KMS-11 (cell line): ENCODE results near the gene IPPK.

Experiments used
- H2AFZ ChIP-seq: fragments of 200-600 bp; sonication (generic); 2 replicates; pipeline ENCODE4 v1.6.1; 2016; ENCODE audit warnings: antibody characterized with exemption, mixed run types, low read depth
- H3K27ac ChIP-seq: fragments of 200-600 bp; sonication (generic); 2 replicates; pipeline ENCODE4 v1.6.1; 2016; ENCODE audit warnings: mild to moderate bottlenecking, mixed run types
- H3K27me3 ChIP-seq: fragments of 200-600 bp; sonication (generic); 2 replicates; pipeline ENCODE4 v1.6.1; 2017; ENCODE audit warnings: mild to moderate bottlenecking, low read depth, mixed run types, moderate library complexity; ENCODE audit not compliant: insufficient read depth
- H3K36me3 ChIP-seq: fragments of 200-600 bp; sonication (generic); 2 replicates; pipeline ENCODE4 v1.6.1; 2017; ENCODE audit warnings: mild to moderate bottlenecking, mixed run types; ENCODE audit not compliant: insufficient read depth
- H3K4me1 ChIP-seq: fragments of 200-600 bp; sonication (generic); 2 replicates; pipeline ENCODE4 v1.6.1; 2016; ENCODE audit warnings: mild to moderate bottlenecking, low read depth, mixed run types; ENCODE audit not compliant: poor library complexity, severe bottlenecking
- H3K4me2 ChIP-seq: fragments of 200-600 bp; sonication (generic); 2 replicates; pipeline ENCODE4 v1.7.0; 2016; ENCODE audit warnings: mild to moderate bottlenecking, mixed run types
- H3K4me3 ChIP-seq: fragments of 200-600 bp; sonication (generic); IDR thresholded peaks from 2 replicates; pipeline ENCODE4 v1.6.1; 2017; ENCODE audit warnings: low read depth, low read length, mixed read lengths; ENCODE audit not compliant: insufficient read depth
- H3K79me2 ChIP-seq: fragments of 200-600 bp; sonication (generic); 2 replicates; pipeline ENCODE4 v1.6.1; 2016; ENCODE audit warnings: low read depth, mixed run types; ENCODE audit not compliant: insufficient read depth
- H3K9ac ChIP-seq: fragments of 200-600 bp; sonication (generic); 2 replicates; pipeline ENCODE4 v1.6.1; 2016; ENCODE audit warnings: mild to moderate bottlenecking, mixed run types
- H4K20me1 ChIP-seq: fragments of 200-600 bp; sonication (generic); 2 replicates; pipeline ENCODE4 v1.6.1; 2016; ENCODE audit warnings: mild to moderate bottlenecking, mixed run types; ENCODE audit not compliant: insufficient read depth
- CTCF ChIP-seq: fragments of 200-600 bp; sonication (generic); conservative IDR thresholded peaks from 2 replicates; pipeline ENCODE4 v1.6.1; 2017; ENCODE audit warnings: low read depth, mild to moderate bottlenecking, antibody characterized with exemption, low read length, moderate library complexity, mixed read lengths

The IPPK gene

GRCh38 chr9:92592946-92593861, 76.7 kb downstream of the IPPK start:
- H4K20me1 ChIP-seq = no peaks in the 10 kb centered on the region
- no peaks in the 10 kb centered on the region for H3K79me2 ChIP-seq
- no peak for TF ChIP-seq CTCF
- no peak overlapping the region for H2AFZ ChIP-seq
- no peak overlapping the region for H3K9ac ChIP-seq
- H3K4me2 ChIP-seq = no peak overlapping the region
- no peak overlapping the region for H3K4me3 ChIP-seq
- no peaks in the 10 kb centered on the region for H3K27me3 ChIP-seq
- no peaks in the 10 kb centered on the region for H3K36me3 ChIP-seq
- H3K4me1 ChIP-seq = no peaks in the 10 kb centered on the region
- H3K27ac ChIP-seq = no peak overlapping the region

DNA sequence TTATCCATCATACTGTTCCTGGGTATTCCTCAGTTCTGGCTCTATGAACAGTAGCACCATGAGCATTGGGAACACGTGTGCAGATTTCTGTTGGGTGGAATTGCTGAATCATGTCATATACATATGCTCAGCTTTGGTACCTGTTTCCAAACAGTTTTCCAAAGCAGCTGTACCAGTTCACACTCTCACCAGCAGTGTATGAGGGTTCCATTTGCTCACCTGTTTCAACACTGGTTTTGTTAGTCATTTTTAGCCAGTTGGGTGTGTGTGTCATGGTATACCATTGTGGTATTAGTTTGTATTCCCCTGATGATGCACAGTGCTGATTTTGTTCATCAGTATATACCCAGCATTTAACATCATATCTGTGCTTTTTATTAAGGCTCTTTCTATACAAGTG, 77.4 kb downstream of the IPPK start:
- Histone ChIP-seq H3K9ac (no peak overlapping the region), H3K27me3 (no peaks in the 10 kb centered on the region)

GRCh38 chr9:92590377-92590776, 79.6 kb downstream of the IPPK start:
- Histone ChIP-seq H3K79me2 (no peaks in the 10 kb centered on the region), H4K20me1 (no peaks in the 10 kb centered on the region), H3K27ac (no peak overlapping the region), H3K9ac (no peak overlapping the region), H3K4me3 (no peak overlapping the region), H3K4me2 (no peak overlapping the region), H3K4me1 (no peaks in the 10 kb centered on the region), H3K36me3 (no peaks in the 10 kb centered on the region), H3K27me3 (no peaks in the 10 kb centered on the region), H2AFZ (no peak overlapping the region)
- no peak for TF ChIP-seq CTCF

More for the DNA sequence above, 77.4 kb downstream of the IPPK start:
- no peak overlapping the region for H2AFZ ChIP-seq
- no peaks in the 10 kb centered on the region for H3K79me2 ChIP-seq
- no peak for TF ChIP-seq CTCF
- H3K4me2 ChIP-seq = no peak overlapping the region
- H3K4me3 ChIP-seq = no peak overlapping the region
- no peaks in the 10 kb centered on the region for H3K4me1 ChIP-seq
- H4K20me1 ChIP-seq = no peaks in the 10 kb centered on the region
- no peak overlapping the region for H3K27ac ChIP-seq
- no peaks in the 10 kb centered on the region for H3K36me3 ChIP-seq

DNA sequence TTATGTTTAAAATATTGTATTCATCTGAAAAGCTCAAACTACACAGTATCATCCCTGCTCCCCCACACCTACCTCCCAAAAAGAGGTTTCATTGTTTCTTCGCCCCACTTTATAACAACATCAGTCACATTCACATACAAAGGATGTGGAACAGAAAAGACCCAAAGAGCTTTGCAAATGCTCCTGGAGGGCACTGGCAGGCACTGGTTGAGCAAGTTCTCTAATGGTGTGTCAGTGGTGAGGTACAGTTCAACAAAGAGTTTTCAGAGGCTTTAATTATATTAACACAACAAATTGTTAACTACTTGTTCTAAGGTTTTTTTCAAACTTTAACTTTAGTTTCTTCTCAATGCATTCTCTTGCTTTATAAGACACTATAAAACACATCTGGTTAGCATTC, 80.0 kb downstream of the IPPK start:
- Histone ChIP-seq H2AFZ (no peak overlapping the region), H3K4me3 (no peak overlapping the region), H4K20me1 (no peaks in the 10 kb centered on the region), H3K4me1 (no peaks in the 10 kb centered on the region), H3K27me3 (no peaks in the 10 kb centered on the region), H3K9ac (no peak overlapping the region), H3K36me3 (no peaks in the 10 kb centered on the region), H3K27ac (no peak overlapping the region), H3K4me2 (no peak overlapping the region), H3K79me2 (no peaks in the 10 kb centered on the region)
- TF ChIP-seq CTCF = no peak
